SK-N-SH treated with all-trans-retinoic acid at 6 μM for 48 hours (cell line): ENCODE results near the gene ALK.
"Not testable (repeated sequence)": the region's sequence is repeated elsewhere in the genome, so short reads cannot be mapped to it uniquely, and the experiment has no call there.

Source experiments
- ATAC-seq: fragments of 200-7000 bp; cut with Tn5 transposase; 3 replicates; pipeline ENCODE4 v1.9.1; 2020; ENCODE audit warnings: mild to moderate bottlenecking, moderate library complexity
- ARNTL ChIP-seq: fragments of 450-650 bp; formaldehyde crosslinking; IDR thresholded peaks from 2 replicates; pipeline ENCODE4 v1.5.0; 2020; ENCODE audit warnings: low read depth, mild to moderate bottlenecking, moderate library complexity, borderline replicate concordance
- CSDC2 ChIP-seq: fragments of 250-450 bp; sonication (Bioruptor Pico); IDR thresholded peaks from 2 replicates; pipeline ENCODE4 v1.5.0; 2020; ENCODE audit warnings: mild to moderate bottlenecking, moderate library complexity
- ESRRG ChIP-seq: fragments of 250-450 bp; sonication (Bioruptor Pico); IDR thresholded peaks from 2 replicates; pipeline ENCODE4 v1.6.1; 2021; ENCODE audit warnings: mild to moderate bottlenecking
- ISL1 ChIP-seq: fragments of 250-450 bp; sonication (Bioruptor Pico); IDR thresholded peaks from 2 replicates; pipeline ENCODE4 v2.1.2; 2022; ENCODE audit warnings: mild to moderate bottlenecking, moderate library complexity
- OSR1 ChIP-seq: fragments of 250-450 bp; sonication (Bioruptor Pico); IDR thresholded peaks from 2 replicates; pipeline ENCODE4 v1.8.0; 2022; ENCODE audit warnings: moderate library complexity, mild to moderate bottlenecking, inconsistent platforms
- PATZ1 ChIP-seq: fragments of 250-450 bp; sonication (Bioruptor Pico); IDR thresholded peaks from 2 replicates; pipeline ENCODE4 v1.8.0; 2020; ENCODE audit warnings: mild to moderate bottlenecking, moderate library complexity, borderline replicate concordance
- POU6F1 ChIP-seq: fragments of 250-450 bp; sonication (Bioruptor Pico); IDR thresholded peaks from 2 replicates; pipeline ENCODE4 v1.8.0; 2021; ENCODE audit warnings: low read depth, mild to moderate bottlenecking, moderate library complexity, borderline replicate concordance
- PPARA ChIP-seq: fragments of 250-450 bp; sonication (Bioruptor Pico); IDR thresholded peaks from 2 replicates; pipeline ENCODE4 v1.5.0; 2020; ENCODE audit warnings: mild to moderate bottlenecking, borderline replicate concordance
- SNAI2 ChIP-seq: fragments of 250-450 bp; sonication (Bioruptor Pico); IDR thresholded peaks from 2 replicates; pipeline ENCODE4 v1.5.0; 2020; ENCODE audit warnings: mild to moderate bottlenecking, moderate library complexity
- TCF4 ChIP-seq: fragments of 250-450 bp; sonication (Bioruptor Pico); IDR thresholded peaks from 2 replicates; pipeline ENCODE4 v1.8.0; 2021; ENCODE audit warnings: mild to moderate bottlenecking, moderate library complexity, borderline replicate concordance
- TOX ChIP-seq: fragments of 250-450 bp; sonication (Bioruptor Pico); IDR thresholded peaks from 2 replicates; pipeline ENCODE4 v1.8.0; 2021; ENCODE audit warnings: mild to moderate bottlenecking, moderate library complexity, borderline replicate concordance
- ZFP30 ChIP-seq: fragments of 450-650 bp; formaldehyde crosslinking; IDR thresholded peaks from 2 replicates; pipeline ENCODE4 v1.5.0; 2022; ENCODE audit warnings: mild to moderate bottlenecking, moderate library complexity
- ZNF565 ChIP-seq: fragments of 450-650 bp; formaldehyde crosslinking; conservative IDR thresholded peaks from 2 replicates; pipeline ENCODE4 v1.5.0; 2020; ENCODE audit warnings: low read depth, mild to moderate bottlenecking, moderate library complexity
- ZNF70 ChIP-seq: fragments of 450-650 bp; formaldehyde crosslinking; IDR thresholded peaks from 2 replicates; pipeline ENCODE4 v1.5.0; 2020; ENCODE audit warnings: mild to moderate bottlenecking, moderate library complexity
- ZNF8 ChIP-seq: fragments of 450-650 bp; formaldehyde crosslinking; IDR thresholded peaks from 2 replicates; pipeline ENCODE4 v1.5.0; 2020; ENCODE audit warnings: mild to moderate bottlenecking, moderate library complexity
- TF ChIP-seq, protein P1 (sequence below): fragments of 250-450 bp; sonication (Bioruptor Pico); IDR thresholded peaks from 2 replicates; pipeline ENCODE4 v1.5.1; 2020; ENCODE audit warnings: low read depth, mild to moderate bottlenecking, moderate library complexity
- TF ChIP-seq, protein P2 (sequence below): fragments of 250-450 bp; sonication (Bioruptor Pico); IDR thresholded peaks from 2 replicates; pipeline ENCODE4 v1.5.1; 2021; ENCODE audit warnings: mild to moderate bottlenecking, moderate library complexity

ALK gene

GRCh38 chr2:29834624-29835023 lies 86.8 kb downstream of the ALK start (continued):
- TF ChIP-seq, protein P1, sequence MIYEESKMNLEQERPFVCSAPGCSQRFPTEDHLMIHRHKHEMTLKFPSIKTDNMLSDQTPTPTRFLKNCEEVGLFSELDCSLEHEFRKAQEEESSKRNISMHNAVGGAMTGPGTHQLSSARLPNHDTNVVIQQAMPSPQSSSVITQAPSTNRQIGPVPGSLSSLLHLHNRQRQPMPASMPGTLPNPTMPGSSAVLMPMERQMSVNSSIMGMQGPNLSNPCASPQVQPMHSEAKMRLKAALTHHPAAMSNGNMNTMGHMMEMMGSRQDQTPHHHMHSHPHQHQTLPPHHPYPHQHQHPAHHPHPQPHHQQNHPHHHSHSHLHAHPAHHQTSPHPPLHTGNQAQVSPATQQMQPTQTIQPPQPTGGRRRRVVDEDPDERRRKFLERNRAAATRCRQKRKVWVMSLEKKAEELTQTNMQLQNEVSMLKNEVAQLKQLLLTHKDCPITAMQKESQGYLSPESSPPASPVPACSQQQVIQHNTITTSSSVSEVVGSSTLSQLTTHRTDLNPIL (CRISPR knock-in tag) = no peak
- no peak for TF ChIP-seq PPARA (CRISPR knock-in tag)

- TF ChIP-seq OSR1 (CRISPR knock-in tag) (no peak), POU6F1 (CRISPR knock-in tag) (no peak), TCF4 (CRISPR knock-in tag) (no peak), CSDC2 (CRISPR knock-in tag) (no peak), ZNF8 (no peak), PATZ1 (no peak)
- TF ChIP-seq, protein P1 (CRISPR knock-in tag) = no peak
- ATAC-seq = no peak
These were observed 87.3 kb downstream of the ALK start for GRCh38 chr2:29834036-29834540.

DNA sequence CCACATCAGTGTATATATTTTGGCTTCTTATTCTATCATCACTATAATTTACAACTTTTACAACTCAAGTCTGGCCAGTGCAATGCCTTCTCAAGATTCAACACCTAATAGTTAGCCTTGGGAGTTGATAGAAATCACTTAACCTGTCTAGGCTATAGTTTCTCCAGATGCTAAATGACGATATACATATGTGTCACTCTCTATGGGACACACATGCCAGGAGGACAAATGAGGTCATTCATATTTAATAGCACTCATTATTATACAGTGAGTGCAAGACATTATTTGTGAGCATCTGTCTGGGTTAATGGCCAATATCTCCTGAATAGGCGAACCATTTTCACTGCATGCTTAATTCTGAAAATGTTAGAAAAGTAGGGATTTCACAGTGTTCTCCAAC lies 89.8 kb downstream of the ALK start:
- TF ChIP-seq, protein P1 (CRISPR knock-in tag) = no peak
- no peak for TF ChIP-seq ISL1 (CRISPR knock-in tag)
- TF ChIP-seq ZNF8 = no peak
- no peak for TF ChIP-seq ZNF565 (CRISPR knock-in tag)
- no peak for TF ChIP-seq ZFP30 (CRISPR knock-in tag)
- no peak for TF ChIP-seq SNAI2 (CRISPR knock-in tag)
- TF ChIP-seq, protein P2, sequence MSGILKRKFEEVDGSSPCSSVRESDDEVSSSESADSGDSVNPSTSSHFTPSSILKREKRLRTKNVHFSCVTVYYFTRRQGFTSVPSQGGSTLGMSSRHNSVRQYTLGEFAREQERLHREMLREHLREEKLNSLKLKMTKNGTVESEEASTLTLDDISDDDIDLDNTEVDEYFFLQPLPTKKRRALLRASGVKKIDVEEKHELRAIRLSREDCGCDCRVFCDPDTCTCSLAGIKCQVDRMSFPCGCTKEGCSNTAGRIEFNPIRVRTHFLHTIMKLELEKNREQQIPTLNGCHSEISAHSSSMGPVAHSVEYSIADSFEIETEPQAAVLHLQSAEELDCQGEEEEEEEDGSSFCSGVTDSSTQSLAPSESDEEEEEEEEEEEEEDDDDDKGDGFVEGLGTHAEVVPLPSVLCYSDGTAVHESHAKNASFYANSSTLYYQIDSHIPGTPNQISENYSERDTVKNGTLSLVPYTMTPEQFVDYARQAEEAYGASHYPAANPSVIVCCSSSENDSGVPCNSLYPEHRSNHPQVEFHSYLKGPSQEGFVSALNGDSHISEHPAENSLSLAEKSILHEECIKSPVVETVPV (CRISPR knock-in tag) = no peak
- no peak for TF ChIP-seq ARNTL
- TF ChIP-seq CSDC2 (CRISPR knock-in tag) = no peak
- TF ChIP-seq ESRRG (CRISPR knock-in tag) = no peak
- no peak for TF ChIP-seq TCF4 (CRISPR knock-in tag)
- TF ChIP-seq TOX (CRISPR knock-in tag) = no peak
- ATAC-seq = no peak

- no peak for ATAC-seq
- TF ChIP-seq ESRRG (CRISPR knock-in tag) (no peak), TCF4 (CRISPR knock-in tag) (no peak), ZNF70 (no peak), ARNTL (no peak), POU6F1 (CRISPR knock-in tag) (no peak)
- TF ChIP-seq, protein P1 (CRISPR knock-in tag) = no peak
These were observed 91.5 kb downstream of the ALK start for GRCh38 chr2:29829841-29830240.

DNA sequence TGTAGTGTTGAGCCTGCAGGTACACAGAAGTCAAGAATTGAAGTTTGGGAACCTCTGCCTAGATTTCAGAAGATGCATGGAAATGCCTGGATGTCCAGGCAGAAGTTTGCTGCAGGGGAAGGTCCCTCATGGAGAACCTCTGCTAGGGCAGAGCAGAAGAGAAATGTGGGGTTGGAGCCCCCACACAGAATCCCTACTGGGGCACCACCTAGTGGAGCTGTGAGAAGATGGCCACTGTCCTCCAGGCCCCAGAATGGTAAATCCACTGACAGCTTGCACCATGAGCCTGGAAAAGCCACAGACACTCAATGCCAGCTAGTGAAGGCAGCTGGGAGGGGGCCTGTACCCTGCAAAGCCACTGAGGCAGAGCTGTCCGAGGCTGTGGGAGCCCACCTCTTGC lies 97.2 kb downstream of the ALK start:
- not testable (repeated sequence) for ATAC-seq
